EH (cell line): ENCODE measurements around the gene ADCY10.
A peak's percentile ranks its signal among the peaks of the same experiment; 100 is the strongest.
"Not testable (repeated sequence)": the region's sequence is repeated elsewhere in the genome, so short reads cannot be mapped to it uniquely, and the experiment has no call there.

Experiments used
- DNase-seq: peaks from one replicate; pipeline ENCODE4 v3.0.0-alpha.2; 2015; ENCODE audit warnings: low read depth

ADCY10 gene, protein sequence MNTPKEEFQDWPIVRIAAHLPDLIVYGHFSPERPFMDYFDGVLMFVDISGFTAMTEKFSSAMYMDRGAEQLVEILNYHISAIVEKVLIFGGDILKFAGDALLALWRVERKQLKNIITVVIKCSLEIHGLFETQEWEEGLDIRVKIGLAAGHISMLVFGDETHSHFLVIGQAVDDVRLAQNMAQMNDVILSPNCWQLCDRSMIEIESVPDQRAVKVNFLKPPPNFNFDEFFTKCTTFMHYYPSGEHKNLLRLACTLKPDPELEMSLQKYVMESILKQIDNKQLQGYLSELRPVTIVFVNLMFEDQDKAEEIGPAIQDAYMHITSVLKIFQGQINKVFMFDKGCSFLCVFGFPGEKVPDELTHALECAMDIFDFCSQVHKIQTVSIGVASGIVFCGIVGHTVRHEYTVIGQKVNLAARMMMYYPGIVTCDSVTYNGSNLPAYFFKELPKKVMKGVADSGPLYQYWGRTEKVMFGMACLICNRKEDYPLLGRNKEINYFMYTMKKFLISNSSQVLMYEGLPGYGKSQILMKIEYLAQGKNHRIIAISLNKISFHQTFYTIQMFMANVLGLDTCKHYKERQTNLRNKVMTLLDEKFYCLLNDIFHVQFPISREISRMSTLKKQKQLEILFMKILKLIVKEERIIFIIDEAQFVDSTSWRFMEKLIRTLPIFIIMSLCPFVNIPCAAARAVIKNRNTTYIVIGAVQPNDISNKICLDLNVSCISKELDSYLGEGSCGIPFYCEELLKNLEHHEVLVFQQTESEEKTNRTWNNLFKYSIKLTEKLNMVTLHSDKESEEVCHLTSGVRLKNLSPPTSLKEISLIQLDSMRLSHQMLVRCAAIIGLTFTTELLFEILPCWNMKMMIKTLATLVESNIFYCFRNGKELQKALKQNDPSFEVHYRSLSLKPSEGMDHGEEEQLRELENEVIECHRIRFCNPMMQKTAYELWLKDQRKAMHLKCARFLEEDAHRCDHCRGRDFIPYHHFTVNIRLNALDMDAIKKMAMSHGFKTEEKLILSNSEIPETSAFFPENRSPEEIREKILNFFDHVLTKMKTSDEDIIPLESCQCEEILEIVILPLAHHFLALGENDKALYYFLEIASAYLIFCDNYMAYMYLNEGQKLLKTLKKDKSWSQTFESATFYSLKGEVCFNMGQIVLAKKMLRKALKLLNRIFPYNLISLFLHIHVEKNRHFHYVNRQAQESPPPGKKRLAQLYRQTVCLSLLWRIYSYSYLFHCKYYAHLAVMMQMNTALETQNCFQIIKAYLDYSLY (N-terminal part only)

DNA sequence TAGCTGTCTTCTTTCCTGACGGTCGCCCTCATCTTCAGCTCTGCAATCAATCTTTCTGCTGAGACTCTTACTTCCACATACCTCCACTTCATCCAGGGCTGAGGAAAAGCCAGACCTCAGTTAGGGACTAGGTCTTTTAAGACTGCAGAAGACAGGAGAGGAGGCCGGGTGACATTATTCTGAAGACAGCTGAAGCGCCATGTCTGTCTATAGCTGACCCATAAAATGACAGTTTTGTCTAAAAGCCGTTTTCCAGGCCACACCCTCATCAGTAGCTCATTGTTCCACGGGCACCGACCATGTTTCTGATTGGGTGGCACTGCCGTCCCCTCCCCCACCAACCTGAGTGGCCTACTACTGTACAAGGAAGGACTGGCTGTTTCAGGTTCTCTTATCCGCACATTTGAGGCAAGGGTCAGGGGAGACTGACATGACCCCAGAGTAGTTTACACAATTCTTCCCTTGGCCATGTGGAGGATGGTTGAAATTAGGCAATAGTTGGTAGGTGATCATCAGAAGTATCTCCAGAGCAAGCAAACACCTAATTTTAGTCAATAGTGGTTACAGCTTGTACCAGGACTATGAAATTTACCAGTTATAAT, at the start of gene ADCY10:
TSS of gene ADCY10 (minus strand) at position 240 of the 602 bp plus-strand sequence. CDS start 8,994 bp downstream, outside the sequence.
- DNase-seq = no peak

DNA sequence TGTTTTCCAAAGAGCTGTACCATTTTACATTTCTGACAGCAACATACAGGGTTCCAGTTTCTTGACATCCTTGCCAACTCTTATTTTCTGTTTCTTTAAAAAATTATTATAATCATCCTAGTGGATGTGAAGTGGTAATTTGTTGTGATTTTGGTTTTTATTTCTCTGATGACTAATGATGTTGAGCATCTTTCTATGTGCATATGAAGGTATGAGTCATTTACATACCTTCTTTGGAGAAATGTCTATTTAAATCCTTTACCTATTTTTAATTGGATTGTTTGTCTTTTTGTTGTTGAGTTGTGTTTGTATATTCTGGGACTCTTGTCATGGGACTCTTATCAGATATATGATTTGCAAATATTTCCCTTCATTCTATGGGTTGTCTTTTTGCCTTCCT, 43.8 kb upstream of the ADCY10 start:
- DNase-seq = peak; percentile 27

DNA sequence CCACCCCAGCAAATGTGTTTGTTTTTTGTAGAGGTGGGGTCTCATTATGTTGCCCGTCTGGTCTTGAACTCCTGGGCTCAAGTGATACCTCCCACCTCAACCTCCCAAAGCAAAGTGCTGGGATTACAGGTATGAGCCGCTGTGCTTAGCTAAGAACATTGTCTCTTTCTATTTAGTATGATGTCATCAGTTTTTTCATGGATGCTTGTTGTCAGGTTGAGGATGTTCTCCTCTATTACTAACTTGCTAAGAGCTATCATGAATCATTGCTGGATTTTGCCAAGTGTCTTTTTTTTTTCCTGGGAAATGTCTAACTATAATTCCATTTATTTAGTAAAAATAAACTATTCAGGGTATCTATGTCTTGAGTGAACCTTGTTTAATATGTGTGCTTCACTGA, 42.0 kb upstream of the ADCY10 start:
- DNase-seq = peak; percentile 18

DNA sequence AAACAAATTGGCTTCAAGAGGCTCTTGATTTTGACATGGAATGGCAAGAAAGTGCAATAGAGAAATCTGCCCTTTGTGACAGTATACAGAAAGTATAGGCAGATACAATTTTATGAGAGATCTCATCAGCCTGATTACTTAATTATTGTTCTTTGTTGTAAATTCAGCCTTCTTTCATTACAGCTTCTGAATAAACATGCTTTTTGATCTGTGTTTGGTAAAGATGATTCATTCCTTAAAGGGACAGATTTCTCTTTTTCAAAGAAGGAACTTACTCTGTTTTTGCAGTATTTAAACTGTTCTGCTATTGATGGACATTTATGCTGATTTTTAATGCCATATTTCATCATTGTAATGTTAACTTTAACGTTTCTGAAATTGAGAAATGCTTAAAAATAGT, 36.6 kb upstream of the ADCY10 start:
- DNase-seq = no peak

DNA sequence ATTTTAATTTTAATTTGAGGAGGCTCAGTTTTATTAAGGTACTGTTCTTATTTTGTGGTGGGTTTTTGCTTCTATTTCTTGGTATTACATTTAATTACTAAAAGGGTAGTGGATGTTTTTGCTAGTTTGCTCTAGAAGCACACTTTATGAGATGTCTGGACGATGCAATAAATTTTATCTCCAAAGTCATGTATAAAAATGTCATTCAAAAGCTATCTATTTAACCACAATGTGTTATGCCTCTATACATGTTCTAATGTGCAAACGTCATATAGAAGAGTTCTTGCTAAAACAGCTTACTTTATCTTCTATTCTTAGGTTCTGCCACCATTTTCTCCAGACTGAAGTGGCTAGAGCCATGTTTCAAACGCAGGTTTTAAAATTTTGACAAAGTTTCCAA, 35.9 kb upstream of the ADCY10 start:
- DNase-seq = no peak

DNA sequence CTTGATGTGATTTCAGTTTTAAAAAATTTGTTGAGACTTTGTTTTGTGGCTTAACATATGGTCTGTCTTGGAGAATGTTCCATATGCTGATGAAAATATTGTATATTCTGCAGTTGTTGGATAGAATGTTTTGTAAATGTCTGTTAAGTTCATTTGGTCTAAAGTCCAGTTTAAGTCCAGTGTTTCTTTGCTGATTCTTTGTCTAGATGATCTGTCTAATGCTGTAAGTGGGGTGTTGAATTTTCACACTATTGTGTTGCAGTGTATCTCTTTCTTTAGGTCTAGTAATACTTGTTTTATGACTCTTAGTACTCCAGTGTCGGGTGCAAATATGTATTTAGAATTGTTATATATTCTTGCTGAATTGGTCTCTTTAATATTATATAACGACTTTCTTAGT, 33.8 kb upstream of the ADCY10 start:
- no peak for DNase-seq

DNA sequence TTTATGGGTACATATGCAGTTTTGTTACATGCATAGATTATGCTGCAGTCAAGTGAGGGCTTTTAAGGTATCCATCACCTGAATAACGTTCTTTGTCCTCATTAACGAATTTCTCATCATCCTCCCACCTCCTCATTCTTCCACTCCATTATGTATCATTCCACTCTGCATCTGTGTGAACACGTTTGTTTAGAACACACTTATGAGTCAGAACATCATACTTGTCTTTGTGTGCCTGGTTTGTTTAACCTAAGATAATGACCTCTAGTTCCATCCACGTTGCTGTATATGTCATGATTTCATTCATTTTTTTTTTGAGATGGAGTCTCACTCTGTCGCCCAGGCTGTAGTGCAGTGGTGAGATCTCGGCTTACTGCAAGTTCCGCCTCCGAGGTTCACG, 29.6 kb upstream of the ADCY10 start:
- no peak for DNase-seq

DNA sequence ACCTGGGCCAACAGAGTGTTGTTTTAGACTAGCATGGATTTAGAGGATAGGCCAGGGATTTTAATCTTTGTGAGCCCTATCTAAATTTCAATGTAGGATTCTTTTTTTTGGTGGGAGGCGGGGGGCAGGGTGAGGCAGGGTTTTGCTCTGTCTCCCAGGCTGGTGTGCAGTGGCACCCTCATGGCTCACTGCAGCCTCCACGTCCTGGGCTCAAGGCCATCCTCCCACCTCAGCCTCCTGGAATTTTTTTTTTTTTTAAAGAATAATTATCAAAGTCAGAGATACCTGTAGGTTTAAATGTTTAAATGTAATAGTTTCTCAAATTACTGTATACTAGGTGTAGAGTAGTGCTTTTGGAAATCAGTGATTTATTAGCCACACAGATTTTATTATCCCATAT, 26.3 kb upstream of the ADCY10 start:
- DNase-seq = no peak

DNA sequence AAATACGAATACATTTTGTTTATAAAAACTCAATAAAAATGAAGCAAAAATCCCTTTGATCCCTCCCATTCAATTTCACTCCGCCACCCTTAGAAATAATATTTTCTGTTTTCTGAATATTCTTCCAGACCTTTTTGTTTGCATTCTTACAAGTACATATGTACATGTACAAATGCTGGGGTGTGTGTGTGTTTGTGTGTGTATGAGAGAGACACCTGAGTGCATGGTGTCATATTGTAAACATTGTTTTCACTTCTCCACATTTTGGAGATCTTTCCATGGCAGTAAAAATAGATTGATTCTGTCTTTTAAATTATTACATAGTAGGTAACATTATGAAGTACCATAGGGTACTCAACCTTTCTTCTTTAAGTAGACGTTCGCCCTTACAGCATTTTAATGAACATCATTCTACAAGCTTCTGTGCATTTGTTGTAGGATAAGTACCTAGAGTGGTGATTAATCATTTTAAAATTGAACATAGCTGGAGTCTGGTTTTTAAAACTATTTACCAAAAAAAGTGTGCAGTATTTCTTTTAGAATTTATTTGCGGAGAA, 24.2 kb upstream of the ADCY10 start:
- DNase-seq = no peak

DNA sequence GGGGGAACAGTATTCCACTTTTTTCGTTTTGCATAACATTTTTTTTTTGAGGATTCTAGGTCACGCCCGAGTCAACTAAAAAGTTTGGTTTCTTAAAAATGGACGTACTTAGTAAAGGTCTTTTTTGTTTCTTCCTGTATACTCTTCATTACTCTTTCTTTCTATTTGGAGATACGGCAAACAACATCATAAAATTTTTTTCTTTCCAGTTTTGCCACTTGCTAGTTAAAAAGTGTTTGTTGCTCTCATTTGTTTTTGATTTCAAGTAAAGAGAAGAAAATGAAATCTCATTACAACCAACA, 23.7 kb upstream of the ADCY10 start:
- DNase-seq = no peak

DNA sequence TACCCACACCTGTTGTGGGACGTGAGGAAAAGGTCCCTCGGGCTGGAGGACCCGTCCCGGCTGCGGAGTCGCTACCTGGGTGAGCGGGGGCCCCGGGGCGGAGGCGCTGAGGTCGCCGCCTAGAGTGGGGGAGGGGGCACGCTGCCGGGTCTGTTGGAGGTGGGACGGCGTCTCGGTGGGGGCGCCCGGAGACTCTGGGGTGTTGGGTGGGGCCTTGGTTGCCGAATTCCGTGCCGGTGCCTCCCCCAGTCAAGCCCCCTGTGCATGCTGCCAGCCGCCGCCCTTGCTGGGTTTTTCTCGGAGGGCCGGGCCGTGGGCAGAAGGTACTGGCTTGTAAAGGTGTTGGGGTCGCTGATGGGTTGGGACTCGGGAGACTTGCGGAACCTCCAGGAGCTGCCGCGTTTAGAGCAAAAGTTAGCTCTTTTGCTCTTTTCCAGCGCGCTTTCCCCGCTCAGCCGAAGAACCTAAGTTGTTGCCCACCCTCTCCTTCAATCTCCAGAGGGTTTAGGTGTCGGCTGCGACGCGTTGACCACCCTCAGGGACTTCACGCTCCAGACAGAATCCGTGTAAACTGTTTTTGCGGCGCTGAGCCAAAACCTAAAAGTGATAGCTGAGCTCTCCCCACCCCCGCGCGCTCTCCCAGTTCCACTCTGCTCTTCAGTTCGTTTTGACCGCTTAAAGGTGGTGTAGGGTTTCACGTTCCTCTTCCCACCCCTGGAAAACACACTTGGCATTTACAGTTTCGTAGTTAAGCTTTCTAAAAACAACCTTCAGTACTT, 23.2 kb upstream of the ADCY10 start, which contains the start of gene MPC2:
TSS of gene MPC2 (minus strand) at position 143 of the 779 bp plus-strand sequence. CDS start 1,231 bp downstream, outside the sequence.
- DNase-seq = peak; percentile 84

DNA sequence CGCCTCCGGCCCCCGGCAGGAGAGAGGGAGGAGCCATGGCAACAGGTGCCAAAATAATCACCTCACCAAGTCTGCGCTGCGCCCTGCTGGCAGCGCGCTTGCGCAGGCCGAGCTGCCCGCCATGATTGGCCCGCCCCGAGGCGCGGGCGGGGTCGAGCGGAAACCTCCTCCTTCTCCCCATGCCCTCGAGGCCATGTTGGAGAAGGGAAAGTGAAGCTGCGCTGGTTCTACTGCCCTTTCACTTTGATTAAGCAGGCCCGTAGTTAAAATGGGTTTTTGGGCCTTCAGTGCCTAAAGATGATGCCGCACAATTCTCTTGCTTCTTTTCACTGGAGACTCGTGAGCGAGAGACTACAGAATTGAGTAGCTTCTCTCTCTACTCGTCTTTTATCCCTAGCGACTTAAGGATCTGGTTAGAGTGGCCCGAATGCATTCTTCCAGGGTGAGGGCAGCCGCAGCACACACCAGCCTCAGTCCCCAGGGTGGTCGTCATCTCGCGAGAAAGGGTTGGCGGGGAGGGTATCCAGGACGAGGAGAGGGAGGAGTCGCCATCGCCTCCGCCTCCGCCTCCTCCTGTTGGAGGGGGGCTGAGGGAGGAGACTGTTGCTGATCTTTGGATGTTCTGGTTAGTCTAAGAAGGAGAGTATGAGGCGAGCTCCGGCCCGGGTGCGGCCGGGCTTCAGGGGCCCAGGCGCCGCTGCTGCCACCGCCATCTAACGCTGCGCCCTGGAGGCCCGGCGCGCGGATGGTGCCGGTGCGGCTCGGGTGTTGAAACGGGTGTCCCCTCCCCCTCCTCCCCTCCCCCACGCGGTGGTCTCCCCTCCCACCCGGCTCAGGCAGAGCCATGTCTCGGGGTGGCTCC, 22.4 kb upstream of the ADCY10 start, which contains the start of gene DCAF6:
TSS of gene DCAF6 (plus strand) at position 616 of the 862 bp plus-strand sequence. CDS start at position 845, 229 bp downstream.
- DNase-seq = peak; percentile 99

DNA sequence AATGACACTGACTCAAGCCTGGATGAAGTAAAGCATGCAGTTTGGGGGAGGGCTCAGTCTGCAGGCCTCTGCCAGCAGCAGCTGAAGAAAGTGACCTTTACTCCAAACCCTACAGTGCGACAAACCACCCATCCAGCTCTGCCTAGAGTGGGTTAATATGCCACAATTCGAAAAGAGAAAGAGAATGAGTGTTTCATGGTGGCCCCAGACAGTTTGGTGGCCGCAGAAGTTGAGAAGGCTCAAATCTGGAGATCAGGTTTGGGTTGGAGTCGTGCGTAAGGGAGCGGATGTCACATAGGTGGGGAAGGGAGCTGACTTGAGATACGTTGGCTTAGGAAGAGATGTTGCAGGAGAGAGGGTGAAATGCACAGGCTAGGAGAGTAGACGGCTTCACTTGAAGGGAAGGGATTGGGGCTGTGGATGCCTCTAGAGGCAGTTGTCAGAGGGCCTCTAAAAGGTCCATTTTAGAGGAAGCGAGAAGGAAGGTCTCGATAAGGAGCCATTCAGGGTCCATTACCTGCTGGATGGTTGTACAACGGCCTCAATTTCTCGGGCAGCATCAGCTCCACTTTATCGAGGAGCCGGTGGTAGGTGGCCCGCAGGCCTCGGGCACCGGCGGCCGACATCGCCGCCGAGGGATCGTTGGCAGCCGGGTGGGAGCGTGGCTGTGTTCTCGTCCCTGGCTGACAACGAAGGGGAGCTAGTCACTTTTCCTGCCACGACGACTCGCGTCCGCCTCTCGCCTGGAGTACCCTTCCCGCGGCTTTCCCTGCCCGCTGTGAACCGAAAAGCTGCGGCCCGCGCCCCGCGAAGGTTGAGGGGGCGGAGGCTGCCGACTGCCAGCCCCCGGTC, 21.5 kb upstream of the ADCY10 start:
- peak; percentile 59 for DNase-seq

DNA sequence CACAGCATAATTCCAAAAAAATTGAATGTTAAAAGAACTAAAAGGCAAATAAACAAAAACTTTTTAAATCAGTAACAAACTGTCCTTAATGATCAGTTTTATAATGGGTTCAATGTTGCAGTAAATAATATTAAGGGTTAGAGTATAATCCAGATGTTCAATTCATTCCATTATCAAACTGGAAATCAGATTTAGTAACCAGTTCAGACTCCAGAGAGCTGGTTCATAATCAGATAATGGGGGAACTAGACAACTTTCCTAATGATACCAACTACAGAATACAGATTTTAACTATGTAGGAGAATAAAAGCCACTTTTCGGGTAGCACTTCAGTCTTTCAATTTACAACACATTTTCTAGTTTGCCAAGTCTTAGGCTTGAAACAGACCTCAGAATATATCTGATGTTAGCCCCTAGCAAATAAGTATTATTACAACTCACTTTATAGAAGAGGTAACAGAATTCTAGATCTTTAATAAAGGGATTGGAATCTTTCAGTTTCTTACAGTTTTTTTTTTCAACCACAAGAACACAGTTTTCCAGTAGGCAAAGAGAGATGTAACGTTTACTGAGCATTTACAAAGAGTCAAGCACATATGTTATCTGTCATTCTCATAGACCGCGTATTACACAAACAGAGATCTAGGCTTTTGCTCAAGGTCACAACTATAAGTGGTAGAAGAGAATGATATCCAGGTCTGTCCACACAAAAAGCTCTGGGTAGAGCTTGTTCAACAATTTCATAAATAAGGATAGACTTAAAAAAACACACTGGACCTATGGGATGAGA, 20.7 kb upstream of the ADCY10 start:
- no peak for DNase-seq

DNA sequence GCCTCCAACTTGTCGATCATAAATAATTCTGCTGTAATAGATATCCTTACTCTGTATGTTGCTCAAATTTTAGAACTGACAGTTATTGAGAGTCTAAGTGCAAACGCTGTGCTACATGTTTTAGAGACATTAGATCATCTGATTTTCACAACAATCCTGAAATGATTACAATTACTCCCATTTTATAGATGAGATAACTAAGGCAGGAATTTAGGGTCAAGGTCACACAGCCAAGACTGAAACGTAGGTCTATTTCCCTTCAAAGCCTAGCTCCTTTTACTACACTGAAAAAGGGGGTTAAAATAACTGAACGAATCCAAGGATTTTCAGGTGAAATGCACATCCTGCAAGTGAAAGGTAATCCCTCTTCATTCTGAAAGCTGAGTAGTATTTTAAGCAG, 19.9 kb upstream of the ADCY10 start:
- DNase-seq = no peak

DNA sequence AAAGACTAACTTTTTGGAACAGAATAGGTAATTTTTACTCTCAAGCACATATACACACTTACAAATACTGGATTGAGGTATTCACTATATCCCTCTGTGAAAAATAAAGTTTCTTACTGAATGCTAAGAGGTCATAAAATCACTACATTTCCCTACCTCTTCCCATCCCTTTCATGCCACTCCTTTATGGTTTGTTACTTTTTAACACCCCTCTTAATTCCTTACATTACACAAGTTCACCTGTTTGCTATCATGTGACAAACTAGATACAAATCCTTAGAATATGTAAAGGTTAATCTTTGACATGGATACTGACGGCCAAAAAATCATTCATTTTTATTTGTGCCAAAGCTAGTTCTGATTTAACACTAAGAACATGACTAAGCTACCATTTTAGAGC, 15.8 kb upstream of the ADCY10 start:
- no peak for DNase-seq

DNA sequence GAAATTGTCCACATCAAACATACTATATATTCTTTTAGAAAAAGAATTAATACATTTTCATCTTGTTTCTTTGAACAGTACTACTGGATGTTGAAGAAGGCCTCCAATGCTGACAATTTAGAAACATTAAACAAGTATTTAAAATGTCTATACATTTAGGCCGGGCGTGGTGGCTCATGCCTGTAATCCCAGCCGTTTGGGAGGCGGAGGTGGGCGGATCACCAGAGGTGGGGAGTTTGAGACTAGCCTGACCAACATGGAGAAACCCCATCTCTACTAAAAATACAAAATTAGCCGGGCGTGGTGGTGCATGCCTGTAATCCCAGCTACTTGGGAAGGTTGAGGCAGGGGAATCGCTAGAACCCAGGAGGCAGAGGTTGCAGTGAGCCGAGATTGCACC, 15.0 kb upstream of the ADCY10 start:
- DNase-seq = not testable (repeated sequence)

DNA sequence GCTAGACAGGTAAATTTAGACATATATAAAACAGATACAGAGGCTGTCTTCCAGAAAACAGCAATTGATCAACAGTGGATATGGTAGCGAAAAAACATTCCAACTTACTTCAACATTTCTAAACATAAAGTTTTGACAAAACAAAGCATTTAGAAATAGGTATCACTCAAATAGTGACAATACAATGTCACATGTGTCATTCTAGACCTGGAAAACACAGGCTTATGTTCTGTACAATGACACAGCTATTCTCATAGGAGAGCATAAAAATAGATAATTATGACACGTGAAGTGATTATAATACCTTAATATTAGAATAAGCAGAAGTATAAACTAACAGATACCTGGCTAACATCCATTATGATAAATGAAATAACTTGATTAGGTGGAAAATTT, 14.5 kb upstream of the ADCY10 start:
- no peak for DNase-seq
